HepG2 (cell line): ENCODE results near the gene DPM2. TPM values are rescaled to one million over a fixed set of nuclear protein-coding genes. Genes with fewer than 3 reads are reported as not detected.

ENCODE experiments used
- ATAC-seq: fragments of 200-7000 bp; cut with Tn5 transposase; 3 replicates; pipeline ENCODE4 v1.9.1; 2020; ENCODE audit warnings: mild to moderate bottlenecking, moderate library complexity
- BruUV-seq: library from RNA; stranded (reverse); fragments of 400-500 nt; replicated peaks from 2 replicates; lab custom pipeline; 2021; lab: Mats Ljungman, UMichigan
- CTCF ChIA-PET: fragments of 300-600 bp; formaldehyde crosslinking; extraction: SDS; loops from one replicate; lab custom pipeline; 2021; ENCODE audit warnings: low total read pairs, inconsistent platforms, low intra/inter-chr PET ratio; lab: Yijun Ruan, JAX
- POLR2A ChIA-PET: fragments of 350-600 bp; sonication (Branson Sonifier 250); formaldehyde crosslinking; loops from one replicate; lab custom pipeline; 2020; ENCODE audit warnings: antibody characterized with exemption, inconsistent platforms; lab: Yijun Ruan, JAX
- DNase-seq: peaks from one replicate; pipeline ENCODE4 v3.0.0-alpha.2; 2015; ENCODE audit warnings: low spot score
- FAIRE-seq: peaks from 3 replicates; lab custom pipeline; 2011; peaks lifted over from hg19 to GRCh38; lab: Jason Lieb, UNC
- H2AFZ ChIP-seq: one replicate; pipeline ENCODE4 v1.6.1; 2011; ENCODE audit warnings: low read length, inconsistent platforms
- H3K27ac ChIP-seq: fragments of 300-600 bp; 3 replicates; pipeline ENCODE4 v1.8.0; 2011; ENCODE audit warnings: mixed run types, mild to moderate bottlenecking, mixed read lengths, low read length, inconsistent platforms; ENCODE audit not compliant: insufficient read depth; ENCODE audit errors: extremely low read length
- H3K27me3 ChIP-seq, 2 experiments: fragments of 200-600 bp in 1 of 2; 2 replicates in 1 of 2; 3 replicates in 1 of 2; pipeline versions ENCODE4 v1.6.0 to v1.8.0; 2011; ENCODE audit warnings: low read length in 2 of 2, mild to moderate bottlenecking in 2 of 2, moderate library complexity in 2 of 2, inconsistent platforms in 1 of 2; ENCODE audit not compliant: insufficient read depth in 2 of 2, control insufficient read depth in 1 of 2
- H3K36me3 ChIP-seq, 2 experiments: fragments of 200-600 bp in 1 of 2; replicated peaks in 1 of 2; 2 replicates in 1 of 2; 3 replicates in 1 of 2; pipeline versions ENCODE4 v1.5.1 to v1.8.0; 2011; ENCODE audit warnings: low read length in 2 of 2, inconsistent platforms in 1 of 2; ENCODE audit not compliant: insufficient read depth in 2 of 2, control insufficient read depth in 1 of 2
- H3K4me1 ChIP-seq: 2 replicates; pipeline ENCODE4 v1.5.1; 2012; ENCODE audit warnings: low read length, inconsistent platforms; ENCODE audit not compliant: insufficient read depth
- H3K4me2 ChIP-seq: 2 replicates; pipeline ENCODE4 v1.6.0; 2011; ENCODE audit warnings: low read depth, low read length, inconsistent platforms
- H3K4me3 ChIP-seq, 3 experiments: fragments of 200-600 bp in 1 of 3; sonication (generic), shearing (Covaris generic) in 1 of 3; replicated peaks in 1 of 3; 2 replicates each; pipeline ENCODE4 v1.5.1; 2011 to 2016; ENCODE audit warnings: low read length in 3 of 3, inconsistent platforms in 2 of 3, low read depth in 2 of 3, mild to moderate bottlenecking in 2 of 3, control low read depth in 1 of 3, mixed read lengths in 1 of 3; ENCODE audit not compliant: insufficient read depth in 1 of 3
- H3K79me2 ChIP-seq: one replicate; pipeline ENCODE4 v1.6.1; 2011; ENCODE audit warnings: low read length, inconsistent platforms; ENCODE audit not compliant: insufficient read depth
- H3K9ac ChIP-seq: 2 replicates; pipeline ENCODE4 v1.6.0; 2011; ENCODE audit warnings: mild to moderate bottlenecking, low read depth, low read length, inconsistent platforms; ENCODE audit not compliant: insufficient read depth
- H3K9me3 ChIP-seq: 2 replicates; pipeline ENCODE4 v1.5.1; 2012; ENCODE audit warnings: mild to moderate bottlenecking, low read length
- H4K20me1 ChIP-seq: 2 replicates; pipeline ENCODE4 v1.6.0; 2011; ENCODE audit warnings: inconsistent platforms, mild to moderate bottlenecking, low read length, moderate library complexity; ENCODE audit not compliant: insufficient read depth
- ARID3A ChIP-seq: IDR thresholded peaks from 2 replicates; pipeline ENCODE4 v1.6.1; 2012; ENCODE audit warnings: low read depth, low read length, improper control_type of control experiment
- ARID5B ChIP-seq: IDR thresholded peaks from 2 replicates; pipeline ENCODE4 v1.4.0; 2020; ENCODE audit warnings: mild to moderate bottlenecking, missing genetic modification reagents
- ASH2L ChIP-seq: fragments of 300-600, 200-600 bp; sonication (generic); IDR thresholded peaks from 2 replicates; pipeline ENCODE4 v1.7.0; 2017; ENCODE audit warnings: low read depth, mild to moderate bottlenecking, moderate library complexity, mixed read lengths, low read length; ENCODE audit not compliant: insufficient read length
- FOXA3 ChIP-seq: IDR thresholded peaks from 2 replicates; pipeline ENCODE4 v1.6.1; 2016; ENCODE audit warnings: missing genetic modification reagents, missing compliant biosample characterization
- JDP2 ChIP-seq: sonication (generic); formaldehyde crosslinking; IDR thresholded peaks from 2 replicates; pipeline ENCODE4 v1.8.1; 2022; ENCODE audit warnings: missing genetic modification reagents, borderline replicate concordance
- KLF6 ChIP-seq: IDR thresholded peaks from 2 replicates; pipeline ENCODE4 v1.8.0; 2016; ENCODE audit warnings: missing biosample characterization, missing genetic modification reagents
- MAFG ChIP-seq: sonication (generic); formaldehyde crosslinking; IDR thresholded peaks from 2 replicates; pipeline ENCODE4 v1.5.1; 2020; ENCODE audit warnings: mild to moderate bottlenecking, missing genetic modification reagents
- POGZ ChIP-seq: sonication (generic); formaldehyde crosslinking; IDR thresholded peaks from 2 replicates; pipeline ENCODE4 v1.4.0; 2020; ENCODE audit warnings: mild to moderate bottlenecking, missing genetic modification reagents
- RBM22 ChIP-seq: fragments of 200-400 bp; formaldehyde crosslinking; optimal IDR thresholded peaks from 2 replicates; pipeline ENCODE3; 2017; ENCODE audit warnings: mild to moderate bottlenecking, low read length, moderate library complexity
- RNF219 ChIP-seq: sonication (generic); formaldehyde crosslinking; IDR thresholded peaks from 2 replicates; pipeline ENCODE4 v1.5.0; 2020; ENCODE audit warnings: mild to moderate bottlenecking, missing genetic modification reagents
- SRF ChIP-seq: IDR thresholded peaks from 2 replicates; pipeline ENCODE4 v1.6.1; 2011; ENCODE audit warnings: mild to moderate bottlenecking, low read depth, low read length, moderate library complexity
- ZNF362 ChIP-seq: sonication (generic); formaldehyde crosslinking; IDR thresholded peaks from 2 replicates; pipeline ENCODE4 v1.4.0; 2020; ENCODE audit warnings: missing genetic modification reagents, mild to moderate bottlenecking, borderline replicate concordance
- ZNF510 ChIP-seq: sonication (generic); formaldehyde crosslinking; IDR thresholded peaks from 2 replicates; pipeline ENCODE4 v1.4.0; 2020; ENCODE audit warnings: low read depth, mild to moderate bottlenecking, missing genetic modification reagents
- ZNF616 ChIP-seq: sonication (generic); formaldehyde crosslinking; IDR thresholded peaks from 2 replicates; pipeline ENCODE4 v1.5.0; 2020; ENCODE audit warnings: low read depth, mild to moderate bottlenecking, missing genetic modification reagents
- ZNF775 ChIP-seq: sonication (generic); formaldehyde crosslinking; IDR thresholded peaks from 2 replicates; pipeline ENCODE4 v1.4.0; 2020; ENCODE audit warnings: missing genetic modification reagents, mild to moderate bottlenecking, moderate library complexity, borderline replicate concordance
- WGBS: methylation state at CpG from one replicate; pipeline ENCODE4 v1.1.6; 2017; ENCODE audit warnings: low lambda C conversion rate; 5-methylcytosine and 5-hydroxymethylcytosine counted together
- in situ Hi-C: cut with HindIII; loops from 2 replicates; pipeline ENCODE4 v1.10.0; 2017; ENCODE audit warnings: low pct_unique_long_range_greater_than_20kb; ENCODE audit not compliant: extremely low pct_ligation_motif_present
- intact Hi-C: fragments of 100-400 bp; cut with micrococcal nuclease; formaldehyde crosslinking; loops from one replicate; pipeline ENCODE4 v1.10.0; 2022; ENCODE audit not compliant: unreplicated experiment
- polyA plus RNA-seq, 8 experiments: library from polyadenylated mRNA; depleted of rRNA in 3 of 8; stranded (reverse) in 7 of 8; unstranded in 1 of 8; fragments of >200 nt; fragmentation: Illumina TruSeq in 4 of 8; extraction: Trizol in 4 of 8; gene quantifications; 2 replicates each; pipeline versions ENCODE4 v1.2.1 to v1.2.3, GENCODE V29; 2011 to 2016; ENCODE audit warnings: low read depth in 4 of 8, missing spikeins in 1 of 8, mixed read lengths in 1 of 8; ENCODE audit not compliant: insufficient read depth in 1 of 8
- total RNA-seq, 5 experiments: library from RNA; depleted of rRNA; stranded (reverse); fragments of >200 nt; fragmentation: Illumina TruSeq; extraction: Trizol; gene quantifications; 2 replicates each; pipeline ENCODE4 v1.2.3, GENCODE V29; 2016; ENCODE audit warnings: low read depth in 1 of 5

Gene DPM2
- total and polyA plus RNA-seq, 2 of the 13 experiments (the other 11 are each of a cell fraction or from before 2014, with no cell fraction given) = 24.8 to 35.3 TPM

GRCh38 chr9:127912882-127913281, 24.8 kb downstream of the DPM2 start (continued):
- peak; percentile 11; the same call in 1 of the 2 replicates for TF ChIP-seq ARID5B (CRISPR knock-in tag)
- TF ChIP-seq SRF = peak; percentile 73; the same call in 1 of the 2 replicates
- TF ChIP-seq ZNF775 (CRISPR knock-in tag) = no peak
- no peak for TF ChIP-seq MAFG (CRISPR knock-in tag)
- TF ChIP-seq JDP2 = no peak
- peak; percentile 40; the same call in 1 of the 2 replicates for TF ChIP-seq FOXA3 (CRISPR knock-in tag)
- no peak for TF ChIP-seq ZNF510 (CRISPR knock-in tag)

GRCh38 chr9:127912296-127912695, 25.4 kb downstream of the DPM2 start:
- Histone ChIP-seq H4K20me1 (no peaks in the 10 kb centered on the region), H3K4me3 (no peak overlapping the region), H3K36me3 (peaks cover 7 to 15% of the 10 kb centered on the region in 2 experiments; a peak in 4 of 5 replicates), H3K9me3 (no peaks in the 10 kb centered on the region), H2AFZ (no peak overlapping the region), H3K79me2 (peaks cover 2% of the 10 kb centered on the region), H3K27ac (no peak overlapping the region), H3K4me1 (peaks cover 42% of the 10 kb centered on the region), H3K9ac (no peak overlapping the region), H3K4me2 (no peak overlapping the region), H3K27me3 (no peaks in the 10 kb centered on the region)
- WGBS = 98% methylated on average over 16 of the region's 31 CpGs
- BruUV-seq = no TSS peak
- FAIRE-seq (no peak), ATAC-seq (no peak), DNase-seq (no peak)
- ChIA-PET CTCF (no interaction called here), POLR2A (interaction anchor here (2.2 to 7.9 kb wide), 2 partner anchors 8 to 15 kb away, joined by 9 to 78 read pairs; no protein-coding TSS in a partner anchor)
- in situ Hi-C loops = no loop called here
- intact Hi-C loops = no loop called here
- TF ChIP-seq RNF219 (CRISPR knock-in tag) = no peak
- TF ChIP-seq RBM22 = no peak
- no peak for TF ChIP-seq KLF6 (CRISPR knock-in tag)
- no peak for TF ChIP-seq ASH2L
- TF ChIP-seq ZNF616 (CRISPR knock-in tag) = no peak
- TF ChIP-seq ARID3A = no peak
- TF ChIP-seq ZNF362 (CRISPR knock-in tag) = no peak
- no peak for TF ChIP-seq POGZ (CRISPR knock-in tag)
